Measurements from ENCODE around the gene OPA1.

GRCh38 chr3:193680220-193680619 lies 87.2 kb downstream of the OPA1 start:
- TF ChIP-seq CTCF (conservative IDR thresholded peaks at IDR 0.05; ENCODE audit: low read length) (no peak), EZH2phosphoT487 (IDR thresholded peaks at IDR 0.05; ENCODE audit: borderline replicate concordance) (no peak)
